Stimulated activated CD4-positive, alpha-beta T cell treated with anti-CD3 and anti-CD28 coated beads, TNF-alpha, amount 100 ng/mL, for 48 hours (primary cell): ENCODE measurements around the gene CDC42EP2.

ENCODE experiments used
- DNase-seq, 3 donors: peaks; one replicate each; pipeline ENCODE4 v3.0.0-alpha.2; 2020; ENCODE audit warnings: low read depth in 3 of 3

Gene CDC42EP2

GRCh38 chr11:65314501-65315203 is at the start of gene CDC42EP2:
Gene CDC42EP2, plus strand, starts transcription at chr11:65314866. Its CDS starts 6,033 bp downstream, at chr11:65320899.
- peak; percentile 41 to 81 (median 54) for DNase-seq

GRCh38 chr11:65266210-65266609 is 48.5 kb upstream of the CDC42EP2 start:
- DNase-seq, result no peak

GRCh38 chr11:65274735-65275682 is 39.7 kb upstream of the CDC42EP2 start:
- no peak for DNase-seq

GRCh38 chr11:65275906-65276305 is 38.8 kb upstream of the CDC42EP2 start:
- DNase-seq, result no peak

GRCh38 chr11:65277631-65278277 is 36.9 kb upstream of the CDC42EP2 start:
- DNase-seq, result no peak

GRCh38 chr11:65278356-65278755 is 36.3 kb upstream of the CDC42EP2 start:
- no peak for DNase-seq

- DNase-seq, result no peak
Measured at GRCh38 chr11:65279279-65279678, 35.4 kb upstream of the CDC42EP2 start.

GRCh38 chr11:65279741-65280440 is 34.8 kb upstream of the CDC42EP2 start:
- peak in 2 of 3 donors; percentile 24 to 58 for DNase-seq

GRCh38 chr11:65280646-65281045 is 34.0 kb upstream of the CDC42EP2 start:
- DNase-seq, result no peak

GRCh38 chr11:65286686-65287085 is 28.0 kb upstream of the CDC42EP2 start:
- DNase-seq, result no peak

- no peak for DNase-seq
Measured at GRCh38 chr11:65287601-65288000, 27.1 kb upstream of the CDC42EP2 start.

- DNase-seq, result no peak
Measured at GRCh38 chr11:65288706-65289536, 25.7 kb upstream of the CDC42EP2 start.

- no peak for DNase-seq
Measured at GRCh38 chr11:65290448-65291165, 24.1 kb upstream of the CDC42EP2 start.

GRCh38 chr11:65291613-65292012 is 23.1 kb upstream of the CDC42EP2 start:
- DNase-seq, result no peak

- DNase-seq, result no peak
Measured at GRCh38 chr11:65292890-65293289, 21.8 kb upstream of the CDC42EP2 start.

GRCh38 chr11:65293909-65294381 is 20.7 kb upstream of the CDC42EP2 start:
- DNase-seq, result no peak

GRCh38 chr11:65295001-65295400 is 19.7 kb upstream of the CDC42EP2 start:
- DNase-seq, result no peak

- DNase-seq, result no peak
Measured at GRCh38 chr11:65295571-65296341, 18.9 kb upstream of the CDC42EP2 start.

GRCh38 chr11:65297026-65297672 is 17.5 kb upstream of the CDC42EP2 start:
- no peak for DNase-seq
